GM12872 (cell line): ENCODE data around the gene MSH2.

Experiments
- TF ChIP-seq, protein P1 (sequence below): IDR thresholded peaks from 3 replicates; pipeline ENCODE4 v1.5.1; 2011; ENCODE audit warnings: low read depth, mild to moderate bottlenecking, low read length, moderate library complexity; ENCODE audit not compliant: insufficient read depth

Gene MSH2

DNA sequence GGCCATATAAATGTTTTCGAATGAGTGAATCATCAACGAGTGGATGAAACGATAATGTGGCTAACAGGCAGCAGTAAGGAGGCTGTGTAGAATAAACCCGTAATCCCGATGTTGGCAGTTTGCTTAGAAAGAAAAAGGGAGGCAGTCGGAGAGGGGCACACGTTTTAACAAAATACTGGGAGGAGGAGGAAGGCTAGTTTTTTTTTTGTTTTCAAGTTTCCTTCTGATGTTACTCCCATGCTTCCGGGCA lies 476 bp upstream of the MSH2 start:
- TF ChIP-seq, protein P1, sequence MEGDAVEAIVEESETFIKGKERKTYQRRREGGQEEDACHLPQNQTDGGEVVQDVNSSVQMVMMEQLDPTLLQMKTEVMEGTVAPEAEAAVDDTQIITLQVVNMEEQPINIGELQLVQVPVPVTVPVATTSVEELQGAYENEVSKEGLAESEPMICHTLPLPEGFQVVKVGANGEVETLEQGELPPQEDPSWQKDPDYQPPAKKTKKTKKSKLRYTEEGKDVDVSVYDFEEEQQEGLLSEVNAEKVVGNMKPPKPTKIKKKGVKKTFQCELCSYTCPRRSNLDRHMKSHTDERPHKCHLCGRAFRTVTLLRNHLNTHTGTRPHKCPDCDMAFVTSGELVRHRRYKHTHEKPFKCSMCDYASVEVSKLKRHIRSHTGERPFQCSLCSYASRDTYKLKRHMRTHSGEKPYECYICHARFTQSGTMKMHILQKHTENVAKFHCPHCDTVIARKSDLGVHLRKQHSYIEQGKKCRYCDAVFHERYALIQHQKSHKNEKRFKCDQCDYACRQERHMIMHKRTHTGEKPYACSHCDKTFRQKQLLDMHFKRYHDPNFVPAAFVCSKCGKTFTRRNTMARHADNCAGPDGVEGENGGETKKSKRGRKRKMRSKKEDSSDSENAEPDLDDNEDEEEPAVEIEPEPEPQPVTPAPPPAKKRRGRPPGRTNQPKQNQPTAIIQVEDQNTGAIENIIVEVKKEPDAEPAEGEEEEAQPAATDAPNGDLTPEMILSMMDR, result no peak

DNA sequence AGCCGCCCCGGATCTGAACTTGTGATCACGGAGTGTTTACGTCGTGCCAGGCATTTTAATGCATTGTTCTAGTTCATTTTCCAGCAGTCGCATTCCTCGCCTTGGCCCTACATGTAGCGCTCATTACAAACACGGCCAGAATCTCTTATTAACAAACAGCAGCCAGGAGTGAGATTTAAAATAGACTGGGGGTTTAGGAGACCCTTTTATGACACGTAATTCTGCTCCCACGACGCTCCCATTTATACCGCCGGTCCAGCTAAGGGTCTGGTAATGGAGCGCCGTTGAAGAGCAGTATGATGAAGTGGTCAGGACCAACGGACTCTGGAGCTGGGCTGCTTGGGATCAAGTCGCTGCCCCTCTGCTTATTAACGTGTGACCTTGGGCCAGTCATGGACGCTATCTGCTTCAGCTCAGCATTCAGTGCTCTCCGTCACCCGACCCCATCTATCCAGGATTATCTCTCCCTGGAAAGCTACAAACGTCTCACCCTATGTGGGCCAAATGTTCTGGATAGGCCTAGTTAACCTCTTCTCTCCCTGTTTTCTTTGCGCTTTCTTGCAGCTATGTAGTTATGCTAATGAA lies 745 bp downstream of the MSH2 start:
- TF ChIP-seq, protein P1, result no peak

DNA sequence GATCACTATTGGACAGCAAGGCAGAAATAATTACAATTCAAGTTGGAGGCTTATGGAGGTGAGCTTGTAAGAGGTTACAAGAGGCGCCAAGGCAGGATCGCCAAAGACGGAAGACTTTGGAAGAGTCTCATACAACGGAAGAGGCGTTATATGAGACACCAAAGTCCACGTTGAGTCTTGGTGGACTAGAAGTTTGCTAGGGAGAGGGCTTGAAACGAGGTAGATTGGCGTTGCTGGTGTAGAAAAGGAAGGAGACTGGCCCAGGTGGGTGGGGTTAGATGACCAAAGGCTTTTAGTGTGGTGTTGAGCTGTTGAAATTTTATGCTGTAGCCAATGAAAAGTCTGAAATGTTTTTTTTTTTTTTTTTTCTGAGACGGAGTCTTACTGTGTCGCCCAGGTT lies 1.4 kb downstream of the MSH2 start:
- TF ChIP-seq, protein P1, result no peak

DNA sequence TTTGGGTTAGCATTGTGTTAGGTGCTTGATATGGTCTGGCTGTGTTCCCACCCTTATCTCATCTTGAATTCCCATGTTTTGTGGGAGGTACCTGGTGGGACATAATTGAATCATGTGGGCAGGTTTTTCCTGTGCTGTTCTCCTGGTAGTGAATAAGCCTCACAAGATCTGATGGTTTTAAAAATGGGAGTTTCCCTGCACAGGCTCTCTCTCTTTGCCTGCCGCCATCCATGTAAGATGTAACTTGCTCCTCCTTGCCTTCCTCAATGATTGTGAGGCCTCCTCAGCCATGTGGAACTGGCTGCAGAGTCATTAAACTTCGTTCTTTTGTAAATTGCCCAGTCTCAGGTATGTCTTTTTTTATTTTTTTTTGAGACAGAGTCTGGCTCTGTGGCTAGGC lies 2.8 kb downstream of the MSH2 start:
- TF ChIP-seq, protein P1, result no peak

DNA sequence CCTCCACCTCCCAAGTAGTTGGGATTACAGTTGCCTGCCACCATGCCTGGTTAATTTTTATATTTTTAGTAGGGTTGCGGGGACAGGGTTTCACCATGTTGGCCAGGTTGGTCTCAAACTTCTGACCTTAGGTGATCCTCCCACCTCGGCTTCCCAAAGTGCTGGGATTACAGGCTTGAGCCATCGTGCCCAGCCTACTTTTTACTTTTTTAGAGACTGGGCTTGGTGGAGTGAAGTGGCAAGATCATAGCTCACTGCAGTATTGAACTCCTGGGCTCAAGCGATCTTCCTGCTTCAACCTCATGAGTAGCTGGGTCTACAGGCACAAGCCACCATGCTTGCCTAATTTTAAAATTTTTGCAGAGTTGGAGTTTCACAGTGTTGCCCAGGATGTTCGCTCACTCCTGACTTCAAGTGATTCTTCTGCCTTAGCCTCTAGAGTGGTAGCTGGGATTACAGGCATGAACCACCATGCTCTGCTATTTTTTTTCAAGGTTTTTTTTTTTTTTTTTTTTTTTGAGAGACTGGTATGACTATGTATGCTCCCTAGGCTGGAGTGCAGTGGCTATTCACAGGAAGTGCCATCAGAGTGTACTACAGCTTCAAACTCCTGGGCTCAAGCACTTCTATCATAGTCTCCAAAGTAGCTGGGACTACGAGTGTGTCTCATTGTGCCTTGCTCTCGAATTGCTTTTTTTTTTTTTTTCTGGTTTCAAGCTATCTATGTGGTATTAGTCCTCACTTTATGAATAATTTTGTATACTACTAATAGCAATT lies 11.9 kb downstream of the MSH2 start:
- TF ChIP-seq, protein P1, result no peak

DNA sequence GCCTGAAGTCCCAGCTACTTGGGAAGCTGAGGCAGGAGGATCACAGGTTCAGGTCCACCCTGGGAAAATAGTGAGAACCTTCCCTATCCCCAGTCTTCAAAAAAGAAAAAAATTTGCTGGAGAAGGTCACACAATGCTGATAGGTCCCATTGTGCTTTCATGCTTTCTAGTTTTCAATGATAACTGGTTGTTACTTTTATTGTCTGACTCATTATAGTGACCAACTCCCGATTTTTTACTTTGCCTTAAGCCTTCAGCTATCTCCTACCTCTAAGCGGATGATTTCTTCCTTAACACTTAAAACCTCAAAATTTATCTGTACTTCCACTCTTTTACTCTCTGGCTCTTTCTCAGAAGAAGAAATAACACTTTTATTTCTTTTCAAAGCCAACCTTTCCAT lies 17.3 kb downstream of the MSH2 start:
- TF ChIP-seq, protein P1, result no peak

DNA sequence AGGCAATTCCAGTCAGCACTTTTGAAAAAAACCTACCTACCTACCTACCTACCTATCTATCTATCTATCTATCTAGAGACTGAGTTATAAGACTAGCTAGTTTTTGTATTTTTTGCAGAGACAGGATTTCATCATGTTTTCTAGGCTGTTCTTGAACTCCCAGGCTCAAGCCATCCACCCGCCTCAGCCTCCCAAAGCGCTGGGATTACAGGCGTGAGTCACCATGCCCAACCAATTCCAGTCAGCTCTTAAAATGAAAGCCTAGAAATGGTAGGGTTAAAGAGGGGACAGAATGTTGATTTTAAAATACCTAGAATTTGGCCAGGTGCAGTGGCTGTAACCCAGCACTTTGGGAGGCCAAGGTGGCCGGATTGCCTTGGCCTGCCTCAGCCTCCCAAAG lies 19.1 kb downstream of the MSH2 start:
- TF ChIP-seq, protein P1, result no peak
